GM21515 (cell line): ENCODE results near the gene RREB1.

ENCODE experiments used
- ATAC-seq: cut with Tn5 transposase; IDR thresholded peaks from one replicate; pipeline ENCODE4 v1.9.1; 2021; ENCODE audit not compliant: unreplicated experiment

Gene RREB1

DNA sequence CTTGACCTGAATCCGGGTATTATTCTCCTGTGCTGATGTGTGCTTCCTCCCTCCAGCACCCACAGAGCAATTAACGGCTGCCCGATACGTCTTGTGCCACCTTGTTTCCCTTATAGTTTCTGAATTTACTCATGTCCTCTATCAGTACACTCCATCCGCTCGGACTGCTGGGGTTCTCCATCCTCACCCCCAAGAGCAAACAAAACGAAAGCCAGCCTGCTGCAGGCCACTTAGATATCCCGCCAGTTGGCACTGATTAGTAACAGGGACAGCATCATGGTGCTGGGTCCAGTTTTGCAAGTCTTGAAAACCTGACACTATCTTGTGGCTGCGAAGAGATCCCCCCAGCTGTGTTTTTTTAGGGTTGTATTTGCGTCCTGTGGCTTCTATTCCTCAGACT is 133.4 kb downstream of the RREB1 start:
- ATAC-seq, result no peak

DNA sequence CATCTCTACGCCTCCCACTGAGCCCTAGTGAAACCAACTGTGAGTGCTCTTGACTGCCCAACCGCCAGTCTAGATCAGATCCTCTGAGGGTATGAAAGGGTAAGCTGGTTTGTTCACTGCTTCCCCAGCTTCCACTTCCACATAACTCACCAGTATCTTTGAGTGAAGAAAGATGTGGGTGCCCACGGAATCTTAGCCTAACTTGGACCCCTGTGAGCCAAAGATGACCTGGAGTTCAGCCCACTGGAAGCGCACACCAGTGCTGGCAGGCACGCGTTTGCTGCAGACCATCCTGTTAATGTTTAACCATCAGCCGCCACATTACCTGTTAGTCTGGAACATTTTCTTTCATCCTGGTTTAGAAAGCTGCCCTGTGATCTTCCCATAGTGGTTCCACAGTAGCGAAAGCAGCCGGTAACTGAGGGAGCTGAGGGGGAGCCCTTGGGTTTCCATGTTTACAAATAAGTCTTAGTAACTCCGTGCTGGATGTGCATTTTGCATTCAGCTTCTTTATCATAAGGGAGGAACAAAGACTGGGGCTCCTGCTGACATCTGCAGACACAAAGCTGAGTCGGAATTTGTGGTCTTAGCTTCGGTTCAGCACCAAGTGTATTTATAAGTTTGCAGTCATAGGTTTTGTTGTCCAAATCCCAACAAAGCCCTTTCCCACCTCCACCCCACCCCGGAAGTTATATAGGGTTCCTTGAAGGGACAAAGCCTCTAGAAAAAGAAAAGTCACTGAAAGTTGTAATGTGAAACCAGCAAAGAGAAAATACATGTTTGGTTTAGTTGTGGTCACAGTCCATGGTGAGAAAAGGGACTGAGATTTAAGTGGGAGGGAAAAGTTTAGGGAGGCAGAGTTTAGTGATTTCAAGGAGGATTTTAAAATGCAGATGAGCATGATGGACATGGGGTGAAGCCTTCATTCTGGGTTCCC is 134.2 kb downstream of the RREB1 start:
- no peak for ATAC-seq

DNA sequence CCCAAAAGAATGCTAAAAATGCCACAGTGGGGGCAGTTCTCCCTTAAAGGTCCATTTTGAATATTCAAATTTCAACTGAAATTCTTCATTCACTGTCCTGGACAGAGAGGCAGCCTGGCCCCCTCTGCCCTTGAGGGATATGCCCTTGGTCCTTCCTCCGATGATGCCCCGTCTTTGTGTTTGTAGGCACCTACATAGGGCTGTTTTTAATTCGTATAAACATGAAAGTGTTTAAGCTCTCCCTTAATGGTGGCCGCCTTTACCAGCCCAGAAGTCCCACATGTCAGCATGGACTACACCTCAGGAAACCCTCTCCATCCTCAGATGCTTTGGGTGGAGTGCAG is 135.0 kb downstream of the RREB1 start:
- no peak for ATAC-seq

DNA sequence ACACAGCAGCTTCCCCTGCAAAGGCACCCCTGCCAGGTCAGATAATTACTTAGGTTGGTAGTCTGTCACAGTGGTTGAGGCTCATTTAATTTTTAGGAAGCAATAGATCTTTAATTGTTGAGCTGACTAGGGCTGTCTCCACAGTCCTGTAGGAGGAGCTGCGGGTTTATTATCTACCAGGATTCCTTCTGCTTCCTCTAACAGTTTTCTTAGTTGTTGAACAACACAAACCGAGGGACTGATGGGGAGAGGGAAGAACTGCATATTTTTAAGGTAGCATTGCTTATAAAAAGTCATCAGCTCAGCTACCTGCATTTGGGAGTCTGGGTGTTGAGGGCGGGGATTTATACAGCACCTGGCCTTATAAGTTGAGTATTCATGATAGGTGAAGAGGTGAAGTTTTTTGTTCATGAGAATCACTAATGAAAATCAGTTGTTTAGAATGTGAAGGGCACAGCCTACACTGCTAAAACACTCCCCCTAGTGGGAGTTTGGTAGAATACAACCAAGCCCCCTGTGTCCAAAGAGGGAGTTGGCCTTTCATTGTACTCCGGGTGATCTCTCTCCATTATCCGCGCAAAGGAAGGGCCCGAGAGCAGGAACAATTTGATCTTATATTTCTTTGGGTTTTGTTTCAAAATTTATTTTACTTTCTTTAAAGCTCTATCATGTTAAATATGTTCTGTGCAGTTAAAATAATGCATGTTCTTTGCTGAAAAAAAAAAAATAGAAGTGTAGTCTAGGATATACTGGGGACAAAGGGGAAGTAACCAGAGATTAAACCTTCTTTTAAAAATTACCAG is 135.6 kb downstream of the RREB1 start:
- no peak for ATAC-seq

DNA sequence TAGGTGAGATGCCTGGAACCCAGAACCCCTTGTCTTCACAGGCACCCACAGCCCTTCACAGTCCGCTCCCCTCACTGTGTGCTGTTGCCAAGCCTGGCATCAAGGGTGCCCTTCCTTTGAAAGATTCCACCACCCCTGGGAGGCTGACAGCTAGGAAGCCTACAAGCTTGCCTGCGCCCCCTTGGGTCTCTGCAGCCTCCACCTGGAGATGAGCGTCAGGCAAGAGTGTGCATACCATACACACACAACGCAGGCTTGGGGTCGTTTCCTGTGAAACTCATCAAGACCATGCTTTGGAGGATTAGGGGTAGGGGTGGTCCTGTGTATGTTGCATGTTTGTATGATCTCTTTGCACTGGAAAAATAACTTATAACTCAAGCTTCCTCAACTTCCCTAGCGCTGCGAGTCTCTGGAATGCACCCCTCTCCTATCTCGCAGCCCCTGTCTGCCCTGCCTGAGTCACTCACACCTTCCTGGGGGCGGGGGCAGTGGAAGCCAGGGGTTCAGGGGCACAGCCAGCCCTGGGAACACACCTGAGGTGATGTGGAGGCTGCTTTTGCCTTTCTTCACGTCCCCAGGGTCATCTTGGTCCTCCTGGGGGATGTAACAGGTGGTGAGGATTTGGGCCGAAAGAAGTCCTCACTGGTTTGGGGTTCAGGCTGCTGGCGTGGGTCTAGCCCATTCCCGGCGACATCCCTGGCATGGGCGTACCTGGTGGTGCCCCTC is 138.1 kb downstream of the RREB1 start:
- ATAC-seq, result no peak

DNA sequence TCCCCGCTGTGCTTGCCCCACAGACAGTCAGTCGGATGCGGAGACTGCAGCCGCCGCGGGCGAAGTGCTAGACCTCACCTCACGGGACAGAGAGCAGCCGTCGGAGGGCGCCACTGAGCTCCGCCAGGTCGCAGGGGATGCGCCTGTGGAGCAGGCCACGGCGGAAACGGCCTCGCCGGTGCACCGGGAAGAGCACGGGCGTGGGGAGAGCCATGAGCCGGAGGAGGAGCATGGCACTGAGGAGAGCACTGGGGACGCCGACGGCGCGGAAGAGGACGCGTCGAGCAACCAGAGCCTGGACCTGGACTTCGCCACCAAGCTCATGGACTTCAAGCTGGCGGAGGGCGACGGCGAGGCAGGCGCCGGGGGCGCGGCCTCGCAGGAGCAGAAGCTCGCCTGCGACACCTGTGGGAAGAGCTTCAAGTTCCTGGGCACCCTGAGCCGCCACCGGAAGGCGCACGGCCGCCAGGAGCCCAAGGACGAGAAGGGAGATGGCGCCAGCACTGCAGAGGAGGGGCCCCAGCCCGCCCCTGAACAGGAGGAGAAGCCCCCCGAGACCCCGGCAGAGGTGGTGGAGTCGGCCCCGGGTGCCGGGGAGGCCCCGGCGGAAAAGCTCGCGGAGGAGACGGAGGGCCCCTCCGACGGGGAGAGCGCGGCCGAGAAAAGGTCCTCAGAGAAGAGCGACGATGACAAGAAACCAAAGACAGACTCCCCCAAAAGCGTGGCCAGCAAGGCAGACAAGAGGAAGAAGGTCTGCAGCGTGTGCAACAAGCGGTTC is 138.8 kb downstream of the RREB1 start:
- ATAC-seq, result no peak

DNA sequence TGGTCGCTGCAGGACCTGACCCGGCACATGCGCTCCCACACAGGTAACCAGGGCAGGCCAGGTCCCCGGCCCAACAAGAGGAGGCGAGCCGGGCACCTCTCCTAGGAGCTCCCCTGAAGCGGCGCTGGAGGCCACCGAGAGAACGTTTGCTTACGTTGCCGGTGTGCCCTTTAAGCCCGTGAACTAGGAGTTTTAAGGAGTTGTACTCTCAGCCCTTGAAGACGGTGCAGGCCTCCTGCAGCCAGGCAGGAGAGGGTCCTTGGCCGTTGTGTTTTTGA is 139.4 kb downstream of the RREB1 start:
- no peak for ATAC-seq

DNA sequence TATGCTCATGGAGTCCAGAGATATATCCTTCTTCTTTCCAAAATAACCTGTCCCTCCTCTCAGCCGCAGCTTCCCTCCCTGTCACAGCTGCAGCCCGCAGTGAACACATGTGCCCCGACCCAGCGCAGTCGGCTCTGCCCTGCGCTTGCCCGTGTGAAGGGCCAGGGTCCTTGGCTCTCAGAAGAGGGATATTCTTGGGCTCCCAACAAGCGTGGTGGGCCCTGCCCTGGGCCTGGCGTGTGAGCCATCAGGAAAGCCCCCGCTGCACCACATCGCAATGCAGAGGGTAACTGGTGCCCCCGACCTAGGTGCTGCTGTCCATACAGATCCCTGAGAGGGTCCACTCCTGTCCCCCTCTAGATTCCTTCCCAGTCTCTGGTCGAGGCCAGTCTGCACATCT is 140.1 kb downstream of the RREB1 start:
- ATAC-seq, result no peak

DNA sequence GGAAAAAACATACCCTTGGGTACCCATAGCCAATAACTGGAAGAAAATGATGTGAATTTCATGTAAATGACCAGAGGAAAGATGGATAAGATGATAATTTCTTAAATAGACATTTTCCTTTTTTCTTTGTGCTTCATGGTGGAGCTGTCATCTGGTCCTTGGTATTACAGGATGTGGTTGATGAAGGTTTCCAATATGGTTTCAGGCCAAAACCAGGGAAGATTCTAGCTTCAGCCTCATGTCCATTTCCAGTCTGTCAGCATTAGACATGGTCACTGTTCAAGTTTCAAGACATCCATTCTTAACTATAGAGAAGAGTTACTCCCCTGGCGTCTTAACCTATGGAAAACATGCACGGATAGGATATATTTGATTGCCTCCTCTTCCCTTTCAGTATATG is 141.6 kb downstream of the RREB1 start:
- no peak for ATAC-seq

DNA sequence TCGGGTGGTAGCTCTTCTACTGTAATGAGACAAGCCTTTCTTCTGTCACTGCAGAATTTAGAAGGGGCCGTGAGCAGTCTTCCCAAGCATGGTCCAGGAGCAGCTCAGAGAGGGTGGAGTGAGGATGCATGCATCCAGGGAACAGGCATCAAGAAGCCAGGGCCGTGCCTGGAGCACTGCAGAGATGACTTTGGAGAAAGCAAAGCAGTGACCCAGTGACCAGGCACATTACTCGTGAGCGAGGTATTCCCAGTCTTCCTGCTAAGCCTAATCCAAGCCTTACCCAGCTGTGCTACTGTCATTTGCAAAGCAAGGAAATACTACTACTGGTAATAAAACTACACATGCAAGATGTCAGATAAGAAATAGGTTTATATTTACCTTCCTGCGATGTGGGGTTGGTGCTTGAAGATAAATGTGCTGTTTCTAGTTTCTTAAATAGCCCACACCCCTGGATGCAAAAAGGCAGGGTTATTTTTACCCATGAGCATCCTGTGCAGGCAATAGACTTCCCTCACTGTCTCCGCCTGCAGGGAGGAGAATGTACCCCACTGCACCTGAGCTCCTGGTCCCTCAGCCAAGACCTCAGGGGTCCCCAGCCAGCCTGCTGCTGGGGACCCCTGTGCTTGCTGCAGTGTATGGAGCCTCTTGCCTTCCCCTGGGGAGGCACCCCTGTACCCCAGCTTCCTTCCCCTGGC is 142.3 kb downstream of the RREB1 start:
- no peak for ATAC-seq

DNA sequence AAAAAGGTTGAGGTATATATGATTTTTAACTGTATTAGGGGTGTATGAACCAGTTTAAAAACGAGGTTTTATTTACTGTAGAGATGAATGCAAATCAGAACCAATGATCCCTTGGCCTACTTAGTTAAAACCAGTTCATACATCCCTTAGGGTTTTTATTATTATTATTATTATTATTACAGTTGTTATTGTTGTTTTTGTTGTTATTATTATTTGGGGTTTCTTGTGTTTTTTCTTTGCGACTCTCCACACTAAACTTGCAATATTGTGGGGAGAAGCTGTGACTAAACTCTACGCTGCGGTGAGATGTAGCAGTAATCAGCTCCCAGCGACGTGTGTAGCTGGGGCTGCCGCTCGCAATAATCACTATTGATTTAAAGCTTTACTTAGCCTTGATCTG is 143.1 kb downstream of the RREB1 start:
- ATAC-seq, result no peak

DNA sequence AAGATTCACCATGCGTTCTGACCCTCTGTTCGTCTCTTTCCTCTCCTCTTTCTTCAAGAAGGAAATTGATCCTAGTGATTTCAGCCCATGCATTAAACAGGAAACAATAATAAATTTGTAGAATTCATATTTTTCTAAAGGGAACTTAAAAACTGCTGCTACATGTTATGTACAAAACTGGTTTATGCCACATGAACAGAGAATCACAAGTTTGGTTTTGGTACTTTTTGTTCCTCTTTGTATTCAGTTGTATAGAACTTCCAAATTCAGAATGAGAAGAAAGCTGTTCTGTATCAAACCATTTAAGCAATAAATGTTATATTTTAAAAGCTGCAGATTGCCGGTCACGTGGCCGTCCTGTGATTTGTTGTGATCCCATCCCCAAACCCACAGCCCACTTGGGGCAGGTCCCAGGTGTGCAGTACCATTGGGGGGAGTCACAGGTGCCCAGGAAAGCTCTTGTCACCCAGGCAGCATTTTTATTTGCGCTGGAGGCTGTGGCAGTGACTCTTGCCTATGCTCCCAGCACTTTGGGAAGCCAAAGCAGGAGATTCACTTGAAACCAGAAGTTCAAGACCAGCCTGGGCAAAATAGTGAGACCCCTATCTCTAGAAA is 144.0 kb downstream of the RREB1 start:
- ATAC-seq, result no peak

DNA sequence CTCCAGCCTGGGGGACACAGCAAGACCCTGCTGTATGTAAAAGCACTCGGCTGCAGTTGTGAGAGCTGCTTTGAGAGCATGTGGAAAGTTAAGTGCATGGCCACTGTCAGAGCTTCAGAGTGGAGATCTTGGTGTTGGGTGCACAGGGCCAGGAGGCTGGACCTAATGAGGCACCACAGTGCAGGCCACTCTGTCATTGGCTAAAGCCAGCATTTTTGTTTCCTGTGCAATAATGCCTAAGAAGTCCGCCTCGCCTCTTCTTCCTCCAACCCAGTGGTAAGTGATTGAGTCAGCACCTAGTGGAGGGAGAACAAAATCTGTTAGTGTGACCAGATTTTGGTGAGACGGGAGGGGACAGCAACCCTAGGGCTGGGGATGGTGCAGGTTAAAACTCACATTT is 144.6 kb downstream of the RREB1 start:
- no peak for ATAC-seq

DNA sequence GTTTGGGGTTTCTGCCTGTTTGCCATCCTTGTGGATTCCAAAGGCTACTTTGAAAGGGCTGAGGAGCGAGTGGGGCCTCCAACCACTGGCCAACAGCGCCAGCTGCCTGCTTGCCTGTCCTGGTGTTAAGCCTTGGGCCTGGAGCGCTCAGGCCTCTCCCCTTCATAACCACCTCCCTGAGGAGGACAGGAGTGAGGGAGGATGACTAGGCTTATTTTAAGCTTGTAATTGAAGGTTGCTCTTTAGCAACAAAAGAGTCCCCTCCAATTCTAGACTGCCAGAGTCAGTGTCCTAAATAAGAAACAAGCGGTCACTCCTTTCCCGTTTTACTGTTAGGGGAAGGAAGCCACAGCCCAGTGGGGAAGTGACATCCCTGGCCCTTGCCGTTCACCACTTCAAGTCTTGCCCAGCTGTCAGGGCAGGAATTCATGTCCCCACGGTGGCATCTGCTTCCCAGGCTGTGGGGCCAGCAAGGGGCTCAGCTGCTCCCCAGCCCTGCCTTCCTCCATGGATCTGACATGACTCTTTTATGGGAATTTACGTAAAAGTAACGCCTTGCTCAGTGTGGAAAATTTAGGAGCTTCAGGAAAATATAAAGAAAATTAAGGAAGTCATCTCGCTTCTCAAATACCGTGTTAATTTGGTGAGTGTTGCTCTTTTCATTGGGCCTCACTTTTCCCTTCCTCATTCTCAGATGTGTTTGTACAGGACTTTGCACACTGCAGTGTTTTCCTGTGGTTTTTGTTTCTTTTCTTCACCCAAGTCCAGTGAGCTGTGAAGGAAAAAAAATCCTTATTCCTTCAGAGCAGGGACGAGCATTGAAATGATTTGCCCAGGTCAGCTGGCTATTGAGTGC is 147.4 kb downstream of the RREB1 start:
- no peak for ATAC-seq

DNA sequence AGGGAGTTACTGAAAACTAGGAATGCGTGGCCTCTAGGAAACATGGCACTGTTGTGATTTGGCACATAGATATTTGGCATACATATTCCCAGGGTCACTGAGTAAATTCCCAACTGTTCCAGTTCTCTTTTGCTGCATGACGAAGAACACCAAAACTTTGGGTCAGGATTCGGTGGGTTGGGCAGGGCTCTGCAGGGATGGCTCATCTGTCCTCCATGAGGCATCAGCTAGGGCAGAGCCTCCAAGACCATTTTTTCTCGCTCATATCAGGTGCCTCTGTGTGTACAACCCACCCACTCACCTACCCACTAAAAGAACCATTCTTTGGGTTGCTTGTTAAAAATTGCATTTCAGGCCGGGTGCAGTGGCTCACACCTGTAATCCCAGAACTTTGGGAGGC is 148.2 kb downstream of the RREB1 start:
- ATAC-seq, result no peak

DNA sequence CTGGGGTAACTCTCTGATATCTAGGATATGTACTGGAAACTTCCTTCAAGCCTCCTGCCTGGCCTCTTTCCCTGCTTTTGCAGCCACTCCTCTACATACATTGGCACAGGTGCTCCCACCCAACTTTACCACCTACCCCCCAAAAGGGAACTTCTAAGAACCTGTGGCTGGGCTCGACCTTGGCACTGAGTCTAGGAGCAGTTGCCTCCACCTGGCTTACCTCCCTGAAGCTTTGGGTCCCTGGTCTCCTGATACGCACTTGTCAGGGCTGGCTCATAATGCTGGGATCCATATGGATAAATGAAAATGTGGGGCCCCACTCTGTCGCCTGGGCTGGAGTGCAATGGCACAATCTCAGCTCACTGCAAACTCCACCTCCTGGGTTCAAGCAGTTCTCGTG is 149.0 kb downstream of the RREB1 start:
- ATAC-seq, result no peak

DNA sequence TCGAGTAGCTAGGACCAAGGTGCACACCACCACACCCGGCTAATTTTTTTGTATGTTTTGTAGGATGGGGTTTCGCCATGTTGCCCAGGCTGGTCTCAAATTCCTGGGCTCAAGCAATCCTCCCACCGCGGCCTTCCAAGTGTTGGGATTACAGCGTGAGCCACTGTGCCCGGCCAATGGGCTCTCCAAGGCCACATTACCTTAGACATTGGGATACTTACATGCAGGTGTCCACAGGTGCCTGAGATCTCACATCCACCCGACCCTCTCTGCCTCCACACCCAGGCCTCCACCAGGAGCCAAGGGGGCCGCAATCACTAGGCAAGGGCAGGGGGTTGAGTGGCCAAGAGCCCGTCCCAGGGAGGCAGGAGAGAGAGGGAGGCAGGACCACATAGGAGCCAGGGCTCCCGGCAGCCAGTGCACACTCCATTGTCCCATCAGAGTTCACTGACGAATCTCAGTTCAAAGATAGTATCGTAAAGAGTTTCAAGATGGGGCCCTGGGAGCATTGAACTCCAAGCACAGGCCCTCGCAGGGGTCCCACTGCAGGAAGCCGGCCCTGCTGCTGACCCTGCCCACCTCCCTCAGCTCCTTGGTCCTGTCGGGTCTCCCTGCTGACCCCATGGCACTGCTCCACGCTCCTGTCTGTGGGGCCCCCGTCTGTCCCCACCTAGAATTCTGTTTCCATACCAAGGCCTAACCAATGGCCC is 149.9 kb downstream of the RREB1 start:
- ATAC-seq, result no peak

DNA sequence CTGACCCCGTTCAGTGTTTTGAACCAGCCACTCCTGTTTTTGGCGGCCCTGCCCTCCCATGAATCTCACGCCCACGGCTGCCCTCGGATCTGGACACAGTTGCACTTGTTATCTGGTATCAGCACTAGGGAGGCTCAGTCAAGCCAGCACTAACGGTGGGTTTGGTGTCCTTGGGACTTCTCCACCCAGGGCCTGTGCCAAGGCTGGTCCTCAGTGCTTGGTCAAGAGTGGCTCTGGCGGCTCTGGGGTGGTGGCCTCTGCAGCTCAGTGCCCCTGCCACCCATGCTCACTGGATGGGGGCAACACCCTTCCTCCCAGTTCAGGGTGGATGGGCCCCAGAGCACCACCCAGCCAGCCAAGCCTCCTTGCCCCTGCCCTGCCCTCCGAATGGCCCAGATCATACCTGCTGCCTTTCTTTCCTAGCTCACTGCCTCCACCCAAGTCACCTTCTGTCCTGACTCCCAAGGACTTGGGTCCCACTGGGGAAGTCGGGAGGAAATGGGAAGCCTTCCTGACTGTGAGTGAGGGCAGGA is 150.5 kb downstream of the RREB1 start:
- ATAC-seq, result no peak
